A673 (cell line): ENCODE measurements around the gene BCLAF1.

Source experiments
- EZH2 ChIP-seq: fragments of 200-600 bp; sonication (generic); IDR thresholded peaks from 2 replicates; pipeline ENCODE4 v1.6.1; 2017; ENCODE audit warnings: borderline replicate concordance, low read depth, mild to moderate bottlenecking, mixed read lengths, antibody characterized with exemption, low read length; ENCODE audit not compliant: poor library complexity, severe bottlenecking
- TF ChIP-seq, protein P1 (sequence below): fragments of 300-800, 200-600 bp; sonication (generic); conservative IDR thresholded peaks from 2 replicates; pipeline ENCODE4 v1.5.1; 2017; ENCODE audit warnings: low read depth, mild to moderate bottlenecking, antibody characterized with exemption, low read length, moderate library complexity, mixed read lengths

- TF ChIP-seq, protein P1, sequence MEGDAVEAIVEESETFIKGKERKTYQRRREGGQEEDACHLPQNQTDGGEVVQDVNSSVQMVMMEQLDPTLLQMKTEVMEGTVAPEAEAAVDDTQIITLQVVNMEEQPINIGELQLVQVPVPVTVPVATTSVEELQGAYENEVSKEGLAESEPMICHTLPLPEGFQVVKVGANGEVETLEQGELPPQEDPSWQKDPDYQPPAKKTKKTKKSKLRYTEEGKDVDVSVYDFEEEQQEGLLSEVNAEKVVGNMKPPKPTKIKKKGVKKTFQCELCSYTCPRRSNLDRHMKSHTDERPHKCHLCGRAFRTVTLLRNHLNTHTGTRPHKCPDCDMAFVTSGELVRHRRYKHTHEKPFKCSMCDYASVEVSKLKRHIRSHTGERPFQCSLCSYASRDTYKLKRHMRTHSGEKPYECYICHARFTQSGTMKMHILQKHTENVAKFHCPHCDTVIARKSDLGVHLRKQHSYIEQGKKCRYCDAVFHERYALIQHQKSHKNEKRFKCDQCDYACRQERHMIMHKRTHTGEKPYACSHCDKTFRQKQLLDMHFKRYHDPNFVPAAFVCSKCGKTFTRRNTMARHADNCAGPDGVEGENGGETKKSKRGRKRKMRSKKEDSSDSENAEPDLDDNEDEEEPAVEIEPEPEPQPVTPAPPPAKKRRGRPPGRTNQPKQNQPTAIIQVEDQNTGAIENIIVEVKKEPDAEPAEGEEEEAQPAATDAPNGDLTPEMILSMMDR, result no peak
- no peak for TF ChIP-seq EZH2
These were observed 5.0 kb upstream of the BCLAF1 start for GRCh38 chr6:136294621-136295020.
